ENCODE data around the gene PRR9.
"Not testable (repeated sequence)": the region's sequence is repeated elsewhere in the genome, so short reads cannot be mapped to it uniquely, and the experiment has no call there.

The PRR9 gene

GRCh38 chr1:153210206-153210605, 7.2 kb upstream of the PRR9 start:
- H3K4me3 ChIP-seq (ENCODE audit: low read length) = no peak overlapping the region
- no peak overlapping the region for H3K9ac ChIP-seq (ENCODE audit: low read length)
- H3K4me1 ChIP-seq (ENCODE audit: control insufficient read depth, insufficient read depth, low read length) = no peaks in the 10 kb centered on the region
- no peaks in the 10 kb centered on the region for H3K9me3 ChIP-seq (ENCODE audit: control insufficient read depth, low read length)
- no peaks in the 10 kb centered on the region for H3K36me3 ChIP-seq (ENCODE audit: control insufficient read depth, insufficient read depth, low read length)
- H3K27me3 ChIP-seq (ENCODE audit: control insufficient read depth, insufficient read depth, low read length) = peaks cover 3% of the 10 kb centered on the region

GRCh38 chr1:153212201-153212600, 5.2 kb upstream of the PRR9 start:
- Histone ChIP-seq H3K4me3 (ENCODE audit: low read length) (no peak overlapping the region), H3K36me3 (ENCODE audit: control insufficient read depth, insufficient read depth, low read length) (no peaks in the 10 kb centered on the region), H3K4me1 (ENCODE audit: control insufficient read depth, insufficient read depth, low read length) (no peaks in the 10 kb centered on the region), H3K27me3 (ENCODE audit: control insufficient read depth, insufficient read depth, low read length) (peaks cover 3% of the 10 kb centered on the region), H3K9ac (ENCODE audit: low read length) (no peak overlapping the region), H3K9me3 (ENCODE audit: control insufficient read depth, low read length) (no peaks in the 10 kb centered on the region)

- Histone ChIP-seq H3K9me3 (ENCODE audit: control insufficient read depth, low read length) (no peaks in the 10 kb centered on the region), H3K4me1 (ENCODE audit: control insufficient read depth, insufficient read depth, low read length) (no peaks in the 10 kb centered on the region), H3K36me3 (ENCODE audit: control insufficient read depth, insufficient read depth, low read length) (no peaks in the 10 kb centered on the region), H3K4me3 (ENCODE audit: low read length) (no peak overlapping the region), H3K27me3 (ENCODE audit: control insufficient read depth, insufficient read depth, low read length) (peaks cover 3% of the 10 kb centered on the region), H3K9ac (ENCODE audit: low read length) (no peak overlapping the region)
These were observed 3.9 kb upstream of the PRR9 start for GRCh38 chr1:153213519-153213918.

- H3K4me1 ChIP-seq (ENCODE audit: control insufficient read depth, insufficient read depth, low read length) = no peaks in the 10 kb centered on the region
- H3K36me3 ChIP-seq (ENCODE audit: control insufficient read depth, insufficient read depth, low read length) = no peaks in the 10 kb centered on the region
- H3K4me3 ChIP-seq (ENCODE audit: low read length) = no peak overlapping the region
- no peak overlapping the region for H3K9ac ChIP-seq (ENCODE audit: low read length)
- no peaks in the 10 kb centered on the region for H3K27me3 ChIP-seq (ENCODE audit: control insufficient read depth, insufficient read depth, low read length)
- H3K9me3 ChIP-seq (ENCODE audit: control insufficient read depth, low read length) = no peaks in the 10 kb centered on the region
These were observed 496 bp downstream of the PRR9 start for GRCh38 chr1:153217744-153218416.

- Histone ChIP-seq H3K36me3 (ENCODE audit: control insufficient read depth, insufficient read depth, low read length) (no peaks in the 10 kb centered on the region), H3K9ac (ENCODE audit: low read length) (no peak overlapping the region), H3K4me3 (ENCODE audit: low read length) (no peak overlapping the region), H3K9me3 (ENCODE audit: control insufficient read depth, low read length) (no peaks in the 10 kb centered on the region), H3K27me3 (ENCODE audit: control insufficient read depth, insufficient read depth, low read length) (no peaks in the 10 kb centered on the region), H3K4me1 (ENCODE audit: control insufficient read depth, insufficient read depth, low read length) (no peaks in the 10 kb centered on the region)
These were observed 3.4 kb downstream of the PRR9 start for GRCh38 chr1:153220606-153221303.

- H3K9ac ChIP-seq (ENCODE audit: low read length); H3K4me3 ChIP-seq (ENCODE audit: low read length); H3K9me3 ChIP-seq (ENCODE audit: control insufficient read depth, low read length); H3K4me1 ChIP-seq (ENCODE audit: control insufficient read depth, insufficient read depth, low read length); H3K27me3 ChIP-seq (ENCODE audit: control insufficient read depth, insufficient read depth, low read length); H3K36me3 ChIP-seq (ENCODE audit: control insufficient read depth, insufficient read depth, low read length): not testable (repeated sequence)
These were observed 5.9 kb downstream of the PRR9 start for GRCh38 chr1:153223040-153223891.

- no peaks in the 10 kb centered on the region for H3K27me3 ChIP-seq (ENCODE audit: control insufficient read depth, insufficient read depth, low read length)
- peaks cover 28% of the 10 kb centered on the region for H3K4me1 ChIP-seq (ENCODE audit: control insufficient read depth, insufficient read depth, low read length)
- H3K9ac ChIP-seq (ENCODE audit: low read length) = no peak overlapping the region
- H3K36me3 ChIP-seq (ENCODE audit: control insufficient read depth, insufficient read depth, low read length) = no peaks in the 10 kb centered on the region
- no peaks in the 10 kb centered on the region for H3K9me3 ChIP-seq (ENCODE audit: control insufficient read depth, low read length)
- no peak overlapping the region for H3K4me3 ChIP-seq (ENCODE audit: low read length)
These were observed 10.4 kb downstream of the PRR9 start for GRCh38 chr1:153227810-153228209.

- H3K36me3 ChIP-seq (ENCODE audit: control insufficient read depth, insufficient read depth, low read length) = no peaks in the 10 kb centered on the region
- no peaks in the 10 kb centered on the region for H3K27me3 ChIP-seq (ENCODE audit: control insufficient read depth, insufficient read depth, low read length)
- no peak overlapping the region for H3K9ac ChIP-seq (ENCODE audit: low read length)
- no peak overlapping the region for H3K4me3 ChIP-seq (ENCODE audit: low read length)
- peaks cover 35% of the 10 kb centered on the region for H3K4me1 ChIP-seq (ENCODE audit: control insufficient read depth, insufficient read depth, low read length)
- no peaks in the 10 kb centered on the region for H3K9me3 ChIP-seq (ENCODE audit: control insufficient read depth, low read length)
These were observed 11.1 kb downstream of the PRR9 start for GRCh38 chr1:153228491-153228890.

- H3K4me1 ChIP-seq (ENCODE audit: control insufficient read depth, insufficient read depth, low read length) = peaks cover 41% of the 10 kb centered on the region
- H3K9ac ChIP-seq (ENCODE audit: low read length); H3K4me3 ChIP-seq (ENCODE audit: low read length); H3K9me3 ChIP-seq (ENCODE audit: control insufficient read depth, low read length); H3K36me3 ChIP-seq (ENCODE audit: control insufficient read depth, insufficient read depth, low read length); H3K27me3 ChIP-seq (ENCODE audit: control insufficient read depth, insufficient read depth, low read length): not testable (repeated sequence)
These were observed 11.9 kb downstream of the PRR9 start for GRCh38 chr1:153229076-153229829.

- H3K36me3 ChIP-seq (ENCODE audit: control insufficient read depth, insufficient read depth, low read length) = no peaks in the 10 kb centered on the region
- no peaks in the 10 kb centered on the region for H3K27me3 ChIP-seq (ENCODE audit: control insufficient read depth, insufficient read depth, low read length)
- no peak overlapping the region for H3K9ac ChIP-seq (ENCODE audit: low read length)
- no peaks in the 10 kb centered on the region for H3K9me3 ChIP-seq (ENCODE audit: control insufficient read depth, low read length)
- peaks cover 46% of the 10 kb centered on the region for H3K4me1 ChIP-seq (ENCODE audit: control insufficient read depth, insufficient read depth, low read length)
- no peak overlapping the region for H3K4me3 ChIP-seq (ENCODE audit: low read length)
These were observed 14.0 kb downstream of the PRR9 start for GRCh38 chr1:153231363-153231762.

GRCh38 chr1:153231785-153232184, 14.4 kb downstream of the PRR9 start:
- H3K9ac ChIP-seq (ENCODE audit: low read length) = no peak overlapping the region
- H3K27me3 ChIP-seq (ENCODE audit: control insufficient read depth, insufficient read depth, low read length) = no peaks in the 10 kb centered on the region
- peaks cover 46% of the 10 kb centered on the region for H3K4me1 ChIP-seq (ENCODE audit: control insufficient read depth, insufficient read depth, low read length)
- H3K4me3 ChIP-seq (ENCODE audit: low read length) = no peak overlapping the region
- H3K36me3 ChIP-seq (ENCODE audit: control insufficient read depth, insufficient read depth, low read length) = no peaks in the 10 kb centered on the region
- no peaks in the 10 kb centered on the region for H3K9me3 ChIP-seq (ENCODE audit: control insufficient read depth, low read length)

Data from mucosa of stomach (tissue), 1 donor.